Left ventricle myocardium superior (tissue), 1 donor: Measurements from ENCODE around the gene FAM234B. TPM values are rescaled to one million over a fixed set of nuclear protein-coding genes. Genes with fewer than 3 reads are reported as not detected.
"Not testable (repeated sequence)": the region's sequence is repeated elsewhere in the genome, so short reads cannot be mapped to it uniquely, and the experiment has no call there.

Source experiments
- ATAC-seq: fragments of 200-7000 bp; cut with Tn5 transposase; one replicate; pipeline ENCODE4 v1.9.1; 2020; ENCODE audit warnings: mild to moderate bottlenecking, moderate library complexity
- DNase-seq: peaks from one replicate; pipeline ENCODE4 v3.0.0-alpha.2; 2020
- intact Hi-C: fragments of 100-400 bp; cut with micrococcal nuclease; formaldehyde crosslinking; loops from one replicate; pipeline ENCODE4 v1.11.0; 2022
- total RNA-seq: library from RNA; stranded (reverse); fragmentation: NEBNext Ultra II Directional; extraction: Animal tissue kit (Norgen Biotek cat#: 25700); gene quantifications from one replicate; pipeline ENCODE4 v1.2.1, GENCODE V29; 2021
- donor health status: DM: no; HTN: yes; CAD: no; lungs with severe emphysema.

Gene FAM234B
- total RNA-seq, 1 donor from 2014 or later = 1.8 TPM

DNA sequence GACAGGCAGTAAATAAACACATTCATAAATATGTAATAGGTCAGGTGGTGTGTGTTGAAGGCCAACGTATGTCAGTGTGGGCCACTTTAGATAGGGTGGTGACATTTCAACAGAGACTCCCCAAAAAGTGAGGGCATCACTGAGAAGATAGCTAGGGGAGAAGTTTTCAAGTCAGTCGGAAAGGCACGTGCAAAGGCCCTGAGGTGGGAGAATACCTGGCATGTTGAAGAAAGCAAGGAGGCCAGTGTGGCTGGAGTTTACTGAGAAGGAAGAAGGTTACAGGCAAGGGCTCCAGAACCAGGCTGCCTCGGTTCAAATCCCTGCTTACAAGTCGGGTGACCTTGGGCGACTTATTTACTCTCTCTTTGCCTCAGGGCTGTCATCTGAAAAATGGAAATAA, 33.1 kb upstream of the FAM234B start:
- intact Hi-C loops = no loop called here
- ATAC-seq (no peak), DNase-seq (no peak)

GRCh38 chr12:13022851-13023271, 21.3 kb upstream of the FAM234B start:
- no peak for DNase-seq
- ATAC-seq = peak; percentile 63
- intact Hi-C loops = no loop called here

GRCh38 chr12:13023811-13024530, 20.2 kb upstream of the FAM234B start:
- ATAC-seq = peak; percentile 36
- intact Hi-C loops = no loop called here
- no peak for DNase-seq

DNA sequence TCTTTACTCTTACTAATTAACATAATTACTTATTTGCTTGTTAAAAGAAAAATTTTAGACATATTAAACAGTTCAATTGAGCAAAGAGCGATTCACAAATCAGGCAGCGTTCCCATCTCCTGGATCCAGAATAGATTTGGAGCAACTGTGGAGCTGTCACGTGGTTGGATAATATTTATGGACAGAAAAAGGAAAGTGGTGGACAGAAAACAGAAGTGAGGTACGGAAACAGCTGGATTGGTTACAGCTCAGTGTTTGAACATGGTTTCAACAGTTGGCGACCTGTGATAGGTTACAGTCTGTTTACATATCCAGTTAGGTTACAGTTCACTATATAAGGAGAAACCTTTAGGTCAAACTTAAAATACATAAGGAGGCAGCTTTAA, 19.7 kb upstream of the FAM234B start:
- intact Hi-C loops = no loop called here
- DNase-seq (no peak), ATAC-seq (no peak)

- DNase-seq (no peak), ATAC-seq (no peak)
- intact Hi-C loops = no loop called here
Measured at GRCh38 chr12:13026286-13026685, 17.9 kb upstream of the FAM234B start.

- ATAC-seq = no peak
- no peak for DNase-seq
- intact Hi-C loops = no loop called here
Measured at GRCh38 chr12:13027032-13027431, 17.1 kb upstream of the FAM234B start.

DNA sequence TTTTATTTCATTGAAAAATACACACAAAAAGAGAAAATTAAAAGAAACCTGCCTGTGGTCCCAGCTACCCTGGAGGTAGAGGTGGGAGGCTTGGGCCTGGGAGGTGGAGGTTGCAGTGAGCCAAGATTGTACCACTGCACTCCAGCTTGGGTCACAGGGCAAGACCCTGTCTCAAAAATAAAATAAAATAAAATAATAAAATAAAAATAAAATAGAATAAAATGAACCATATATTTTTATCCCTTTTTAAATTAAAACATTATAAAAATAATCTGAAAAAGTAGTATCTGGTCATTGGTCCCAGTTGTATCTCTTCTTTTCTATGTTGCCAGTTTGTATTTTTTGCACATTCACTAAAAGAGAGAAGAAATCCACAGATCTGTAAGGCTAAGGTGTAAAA, 16.7 kb upstream of the FAM234B start:
- no peak for DNase-seq
- intact Hi-C loops = no loop called here
- no peak for ATAC-seq

- ATAC-seq = no peak
- no peak for DNase-seq
- intact Hi-C loops = no loop called here
Measured at GRCh38 chr12:13028825-13029570, 15.2 kb upstream of the FAM234B start.

- no peak for DNase-seq
- no peak for ATAC-seq
- intact Hi-C loops = no loop called here
Measured at GRCh38 chr12:13030541-13031291, 13.5 kb upstream of the FAM234B start.

GRCh38 chr12:13032164-13032563, 12.0 kb upstream of the FAM234B start:
- ATAC-seq (no peak), DNase-seq (no peak)
- intact Hi-C loops = no loop called here

GRCh38 chr12:13033476-13033875, 10.7 kb upstream of the FAM234B start:
- no peak for ATAC-seq

GRCh38 chr12:13035335-13035734, 8.8 kb upstream of the FAM234B start:
- DNase-seq, ATAC-seq, intact Hi-C loops: not testable (repeated sequence)

More at GRCh38 chr12:13033476-13033875, 10.7 kb upstream of the FAM234B start:
- DNase-seq = no peak
- intact Hi-C loops = no loop called here

DNA sequence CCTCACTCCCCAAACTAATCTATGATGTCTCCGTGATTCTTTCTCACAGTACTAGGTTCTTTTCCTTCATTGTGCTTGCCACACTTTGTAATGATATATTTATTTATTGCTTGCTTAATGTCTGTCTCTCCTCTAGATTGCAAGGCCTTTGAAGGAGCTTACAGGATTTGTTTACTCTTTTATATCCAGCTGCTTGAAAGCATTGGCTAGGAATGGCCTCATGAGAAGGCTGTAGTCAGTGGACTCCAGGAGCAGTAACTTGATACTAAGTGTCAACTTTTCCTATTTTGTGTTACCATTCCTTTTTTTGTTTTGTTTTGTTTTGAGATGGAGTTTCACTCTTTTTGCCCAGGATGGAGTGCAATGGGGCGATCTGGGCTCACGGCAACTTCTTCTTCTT, 7.3 kb upstream of the FAM234B start:
- ATAC-seq (no peak), DNase-seq (no peak)
- intact Hi-C loops = no loop called here

GRCh38 chr12:13038491-13039161, 5.6 kb upstream of the FAM234B start:
- ATAC-seq (no peak), DNase-seq (no peak)
- intact Hi-C loops = no loop called here

GRCh38 chr12:13039328-13039956, 4.7 kb upstream of the FAM234B start:
- ATAC-seq = no peak
- intact Hi-C loops = no loop called here
- DNase-seq = no peak

- no peak for ATAC-seq
- intact Hi-C loops = no loop called here
- no peak for DNase-seq
Measured at GRCh38 chr12:13041224-13041623, 3.0 kb upstream of the FAM234B start.

DNA sequence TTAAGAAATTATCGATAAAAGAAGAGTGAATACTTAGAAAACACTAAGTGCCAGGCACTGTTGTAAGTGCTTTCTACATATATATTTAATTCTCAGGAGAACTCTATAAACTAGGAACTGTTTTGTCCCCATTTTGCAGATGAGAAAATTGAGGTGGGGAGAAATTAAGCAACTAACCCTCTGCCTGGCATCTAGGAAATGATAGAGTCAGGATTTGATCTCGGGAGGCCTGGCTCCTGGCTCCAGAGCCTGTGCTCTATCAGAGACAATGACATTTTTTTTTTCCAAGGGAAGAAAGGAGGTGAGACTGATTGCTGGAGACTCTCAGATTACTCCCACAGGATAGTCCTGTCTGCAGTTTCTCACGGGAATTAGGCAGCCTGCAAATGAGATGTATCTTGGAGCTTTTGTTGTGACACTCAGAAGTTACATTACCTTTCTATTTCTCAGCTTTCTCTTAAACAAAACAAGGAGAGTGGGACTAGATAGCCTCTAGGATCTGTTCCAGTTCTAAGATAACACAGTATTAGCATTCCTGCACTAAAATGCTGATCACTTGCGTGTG, 1.4 kb upstream of the FAM234B start:
- ATAC-seq (no peak), DNase-seq (no peak)
- intact Hi-C loops = no loop called here

GRCh38 chr12:13044906-13045299, 722 bp downstream of the FAM234B start:
- intact Hi-C loops = no loop called here
- ATAC-seq (no peak), DNase-seq (no peak)

DNA sequence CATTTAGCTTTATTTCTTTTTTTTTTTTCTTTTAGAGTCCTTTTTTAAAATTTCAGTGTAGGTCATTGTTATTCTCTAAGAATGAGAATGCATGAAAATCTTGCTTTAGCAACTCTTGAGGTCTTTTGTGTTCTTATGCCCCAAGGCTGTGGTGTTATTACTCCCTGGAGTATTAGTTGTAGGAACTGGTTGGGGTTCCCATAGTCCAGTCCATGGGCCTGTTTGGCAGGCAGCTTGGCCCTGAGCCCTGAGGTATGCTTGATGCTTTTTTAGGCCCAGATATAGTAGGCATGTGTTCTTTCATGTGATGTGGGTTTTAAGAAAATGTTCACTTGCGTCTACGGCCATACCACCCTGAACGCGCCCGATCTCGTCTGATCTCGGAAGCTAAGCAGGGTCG, 1.6 kb downstream of the FAM234B start:
- DNase-seq (no peak), ATAC-seq (no peak)
- intact Hi-C loops = no loop called here
